Measurements from ENCODE around the gene POM121C.
"Not testable (repeated sequence)": the region's sequence is repeated elsewhere in the genome, so short reads cannot be mapped to it uniquely, and the experiment has no call there.

POM121C gene

GRCh38 chr7:75477457-75477856, 8.6 kb downstream of the POM121C start:
- CTCF ChIA-PET; POLR2A ChIA-PET; DNase-seq (ENCODE audit: extremely low spot score): not testable (repeated sequence)

GRCh38 chr7:75470166-75470565, 15.9 kb downstream of the POM121C start:
- CTCF ChIA-PET; DNase-seq (ENCODE audit: extremely low spot score); POLR2A ChIA-PET: not testable (repeated sequence)

- CTCF ChIA-PET; POLR2A ChIA-PET; DNase-seq (ENCODE audit: extremely low spot score): not testable (repeated sequence)
These were observed 25.6 kb downstream of the POM121C start for GRCh38 chr7:75460541-75460940.

GRCh38 chr7:75458034-75458433, 28.1 kb downstream of the POM121C start:
- DNase-seq (ENCODE audit: extremely low spot score); CTCF ChIA-PET; POLR2A ChIA-PET: not testable (repeated sequence)

GRCh38 chr7:75456403-75456802, 29.7 kb downstream of the POM121C start:
- DNase-seq (ENCODE audit: extremely low spot score); CTCF ChIA-PET; POLR2A ChIA-PET: not testable (repeated sequence)

GRCh38 chr7:75452494-75452955, 33.6 kb downstream of the POM121C start:
- CTCF ChIA-PET; DNase-seq (ENCODE audit: extremely low spot score); POLR2A ChIA-PET: not testable (repeated sequence)

- CTCF ChIA-PET; POLR2A ChIA-PET; DNase-seq (ENCODE audit: extremely low spot score): not testable (repeated sequence)
These were observed 36.2 kb downstream of the POM121C start for GRCh38 chr7:75449946-75450345.

GRCh38 chr7:75442465-75443111, 43.5 kb downstream of the POM121C start:
- CTCF ChIA-PET; DNase-seq (ENCODE audit: extremely low spot score); POLR2A ChIA-PET: not testable (repeated sequence)

- DNase-seq (ENCODE audit: extremely low spot score); POLR2A ChIA-PET; CTCF ChIA-PET: not testable (repeated sequence)
These were observed 44.0 kb downstream of the POM121C start for GRCh38 chr7:75442101-75442464.

- CTCF ChIA-PET, POLR2A ChIA-PET: not testable (repeated sequence)
These were observed 47.1 kb downstream of the POM121C start for GRCh38 chr7:75439000-75439399.

GRCh38 chr7:75423481-75423880, 62.6 kb downstream of the POM121C start:
- POLR2A ChIA-PET; DNase-seq (ENCODE audit: extremely low spot score); CTCF ChIA-PET: not testable (repeated sequence)

More at GRCh38 chr7:75439000-75439399, 47.1 kb downstream of the POM121C start:
- not testable (repeated sequence) for DNase-seq (ENCODE audit: extremely low spot score)

- DNase-seq (ENCODE audit: extremely low spot score); CTCF ChIA-PET; POLR2A ChIA-PET: not testable (repeated sequence)
These were observed 64.0 kb downstream of the POM121C start for GRCh38 chr7:75421798-75422710.

- POLR2A ChIA-PET; DNase-seq (ENCODE audit: extremely low spot score); CTCF ChIA-PET: not testable (repeated sequence)
These were observed 65.9 kb downstream of the POM121C start for GRCh38 chr7:75420152-75420551.

GRCh38 chr7:75419693-75420092, 66.4 kb downstream of the POM121C start:
- POLR2A ChIA-PET; CTCF ChIA-PET; DNase-seq (ENCODE audit: extremely low spot score): not testable (repeated sequence)

- POLR2A ChIA-PET; DNase-seq (ENCODE audit: extremely low spot score); CTCF ChIA-PET: not testable (repeated sequence)
These were observed 66.9 kb downstream of the POM121C start for GRCh38 chr7:75419210-75419609.

- DNase-seq (ENCODE audit: extremely low spot score); POLR2A ChIA-PET; CTCF ChIA-PET: not testable (repeated sequence)
These were observed 67.7 kb downstream of the POM121C start for GRCh38 chr7:75418292-75418858.

GRCh38 chr7:75416787-75417186, 69.3 kb downstream of the POM121C start:
- CTCF ChIA-PET; POLR2A ChIA-PET; DNase-seq (ENCODE audit: extremely low spot score): not testable (repeated sequence)

GRCh38 chr7:75415829-75416373, 70.2 kb downstream of the POM121C start:
- CTCF ChIA-PET; DNase-seq (ENCODE audit: extremely low spot score); POLR2A ChIA-PET: not testable (repeated sequence)

- CTCF ChIA-PET; DNase-seq (ENCODE audit: extremely low spot score); POLR2A ChIA-PET: not testable (repeated sequence)
These were observed 70.7 kb downstream of the POM121C start for GRCh38 chr7:75415428-75415817.
